Stimulated activated effector memory CD8-positive, alpha-beta T cell treated with anti-CD3 and anti-CD28 coated beads, Interleukin-12 subunit alpha, Interleukin-12 subunit beta, amount 100 ng/mL, for 72 hours (primary cell): Measurements from ENCODE around the gene NFIA.
A peak's percentile ranks its signal among the peaks of the same experiment; 100 is the strongest.
"Not testable (repeated sequence)": the region's sequence is repeated elsewhere in the genome, so short reads cannot be mapped to it uniquely, and the experiment has no call there.

ENCODE experiments used
- ATAC-seq: fragments of 150-1000 bp; cut with Tn5 transposase; 2 replicates; pipeline ENCODE4 v1.10.0; 2021
- DNase-seq, 2 donors: peaks; one replicate each; pipeline ENCODE4 v3.0.0; 2021 to 2022; ENCODE audit warnings: low spot score in 2 of 2
- H3K27ac Mint-ChIP-seq: one replicate; pipeline ENCODE4 v1.8.0; 2022; ENCODE audit warnings: mild to moderate bottlenecking, mixed read lengths
- H3K36me3 Mint-ChIP-seq: one replicate; pipeline ENCODE4 v1.8.0; 2022; ENCODE audit warnings: mild to moderate bottlenecking, mixed read lengths
- H3K4me1 Mint-ChIP-seq: one replicate; pipeline ENCODE4 v1.8.0; 2022; ENCODE audit warnings: mixed read lengths
- H3K4me3 Mint-ChIP-seq: one replicate; pipeline ENCODE4 v1.8.0; 2022; ENCODE audit warnings: mild to moderate bottlenecking, mixed read lengths
- H3K9me3 Mint-ChIP-seq: one replicate; pipeline ENCODE4 v1.8.0; 2022; ENCODE audit warnings: mixed read lengths

Gene NFIA

DNA sequence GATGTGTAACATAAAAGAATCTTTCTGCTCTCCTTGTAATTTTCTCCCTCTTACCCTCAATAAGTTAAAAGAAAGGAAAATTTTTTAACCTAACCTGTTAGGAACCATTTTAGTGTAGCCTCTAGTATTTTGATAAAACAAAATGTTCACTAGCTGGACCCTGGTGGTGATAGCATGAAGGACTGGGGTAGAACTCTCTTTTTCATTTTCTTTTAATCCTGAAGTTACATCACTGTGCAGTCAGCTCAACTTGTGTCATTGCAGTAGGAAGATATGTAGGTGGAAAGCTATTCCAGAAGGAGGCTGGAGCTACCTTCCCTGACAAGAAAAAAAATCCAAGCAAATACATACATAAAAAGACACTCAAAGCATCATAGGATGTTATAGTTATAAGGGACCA lies 39.3 kb downstream of the NFIA start:
- ATAC-seq (no peak), DNase-seq (no peak)
- Mint-ChIP-seq H3K36me3 (no peaks in the 10 kb centered on the region), H3K4me1 (peaks cover 7% of the 10 kb centered on the region), H3K27ac (no peak overlapping the region), H3K4me3 (no peak overlapping the region), H3K9me3 (no peaks in the 10 kb centered on the region)

GRCh38 chr1:61122389-61122788 lies 40.0 kb downstream of the NFIA start:
- no peak for DNase-seq
- Mint-ChIP-seq H3K27ac (no peak overlapping the region), H3K36me3 (no peaks in the 10 kb centered on the region), H3K4me3 (no peak overlapping the region), H3K9me3 (no peaks in the 10 kb centered on the region), H3K4me1 (peaks cover 7% of the 10 kb centered on the region)
- no peak for ATAC-seq

DNA sequence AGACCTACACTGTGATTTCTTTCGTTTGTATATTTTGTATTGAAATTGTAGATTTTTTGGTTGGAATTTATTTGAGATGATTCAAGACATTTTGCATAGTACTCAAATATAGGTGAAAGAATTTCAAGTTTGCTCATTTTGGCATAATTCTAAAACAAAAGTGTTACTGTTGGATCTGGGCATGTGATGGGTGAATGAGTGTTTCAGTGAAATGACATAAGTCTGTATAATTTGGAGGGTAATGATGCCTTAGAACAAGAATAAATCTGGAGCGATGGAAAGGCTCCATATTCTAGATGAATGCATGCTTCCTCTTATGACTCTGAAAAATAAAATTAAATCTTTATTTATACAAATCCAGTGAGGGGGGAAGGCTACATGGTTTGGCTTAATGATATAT lies 41.0 kb downstream of the NFIA start:
- no peak overlapping the region for H3K4me3 Mint-ChIP-seq
- H3K27ac Mint-ChIP-seq: no peak overlapping the region
- H3K4me1 Mint-ChIP-seq: peaks cover 7% of the 10 kb centered on the region
- H3K9me3 Mint-ChIP-seq: no peaks in the 10 kb centered on the region
- ATAC-seq: no peak
- no peak for DNase-seq
- no peaks in the 10 kb centered on the region for H3K36me3 Mint-ChIP-seq

GRCh38 chr1:61124078-61124477 lies 41.7 kb downstream of the NFIA start:
- H3K36me3 Mint-ChIP-seq: no peaks in the 10 kb centered on the region
- H3K4me1 Mint-ChIP-seq: peaks cover 7% of the 10 kb centered on the region
- ATAC-seq (peak; percentile 66), DNase-seq (no peak)
- no peaks in the 10 kb centered on the region for H3K9me3 Mint-ChIP-seq
- no peak overlapping the region for H3K27ac Mint-ChIP-seq
- no peak overlapping the region for H3K4me3 Mint-ChIP-seq

- H3K27ac Mint-ChIP-seq: no peak overlapping the region
- H3K9me3 Mint-ChIP-seq: no peaks in the 10 kb centered on the region
- DNase-seq: no peak
- H3K4me1 Mint-ChIP-seq: peaks cover 7% of the 10 kb centered on the region
- no peaks in the 10 kb centered on the region for H3K36me3 Mint-ChIP-seq
- ATAC-seq: no peak
- H3K4me3 Mint-ChIP-seq: no peak overlapping the region
Measured at GRCh38 chr1:61124696-61125095, 42.3 kb downstream of the NFIA start.

GRCh38 chr1:61125263-61125662 lies 42.9 kb downstream of the NFIA start:
- H3K27ac Mint-ChIP-seq: no peak overlapping the region
- H3K4me1 Mint-ChIP-seq: peaks cover 7% of the 10 kb centered on the region
- H3K36me3 Mint-ChIP-seq: no peaks in the 10 kb centered on the region
- DNase-seq (no peak), ATAC-seq (no peak)
- H3K4me3 Mint-ChIP-seq: no peak overlapping the region
- H3K9me3 Mint-ChIP-seq: no peaks in the 10 kb centered on the region

DNA sequence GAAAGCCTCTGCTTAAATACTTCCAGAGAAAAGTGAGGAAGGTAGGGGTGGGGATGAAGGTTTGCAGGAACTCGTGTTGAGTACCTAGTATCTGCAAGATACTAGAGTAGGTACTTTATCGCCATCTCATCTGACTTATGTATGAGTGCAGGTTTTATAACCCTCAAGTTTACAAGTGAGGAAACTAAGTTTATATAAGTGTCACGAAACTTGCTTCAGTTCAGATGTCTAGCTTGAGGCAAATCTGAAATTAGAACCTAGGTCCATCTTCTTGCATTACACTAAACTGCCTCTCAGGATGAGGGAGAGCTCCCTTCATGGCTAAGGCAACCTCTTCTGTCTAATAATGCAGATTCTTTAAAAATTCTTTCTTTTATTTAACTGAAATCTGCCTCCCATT lies 43.5 kb downstream of the NFIA start:
- ATAC-seq (no peak), DNase-seq (no peak)
- no peaks in the 10 kb centered on the region for H3K9me3 Mint-ChIP-seq
- no peak overlapping the region for H3K27ac Mint-ChIP-seq
- peaks cover 7% of the 10 kb centered on the region for H3K4me1 Mint-ChIP-seq
- no peak overlapping the region for H3K4me3 Mint-ChIP-seq
- H3K36me3 Mint-ChIP-seq: no peaks in the 10 kb centered on the region

- DNase-seq, H3K4me1 Mint-ChIP-seq, H3K4me3 Mint-ChIP-seq, H3K27ac Mint-ChIP-seq, ATAC-seq, H3K36me3 Mint-ChIP-seq, H3K9me3 Mint-ChIP-seq: not testable (repeated sequence)
Measured at GRCh38 chr1:61126843-61127242, 44.5 kb downstream of the NFIA start.

DNA sequence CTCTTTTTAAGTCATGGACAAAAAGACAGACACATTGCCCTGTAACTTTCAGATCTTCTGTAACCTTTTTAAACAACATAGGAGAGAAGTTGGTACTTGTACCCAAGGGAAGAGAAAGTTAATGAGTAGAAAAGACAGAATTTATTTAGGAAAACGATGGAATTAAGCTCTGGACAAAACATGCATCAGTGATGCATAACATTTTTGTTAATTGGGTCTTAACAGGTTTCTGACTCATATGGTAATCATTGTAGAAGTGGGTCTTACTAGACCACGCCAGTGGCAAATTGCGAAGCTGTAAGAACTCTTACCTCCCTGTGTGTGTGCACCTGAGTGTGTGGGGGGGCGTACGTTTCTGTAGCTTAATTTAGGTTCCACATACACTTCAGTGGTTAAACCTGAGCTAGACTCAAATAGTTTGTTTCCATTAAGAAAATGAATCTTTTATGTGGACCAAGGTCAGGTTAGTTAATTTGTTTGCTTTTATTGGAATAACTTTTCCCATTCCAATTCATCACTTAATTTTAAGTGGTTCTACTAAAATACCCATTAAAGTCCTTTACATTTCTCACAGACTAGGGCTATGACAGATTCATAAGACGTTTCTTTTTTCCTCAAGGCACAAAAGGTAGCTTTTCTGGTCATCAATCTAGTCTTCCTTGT lies 48.1 kb downstream of the NFIA start:
- H3K36me3 Mint-ChIP-seq: no peaks in the 10 kb centered on the region
- DNase-seq (no peak), ATAC-seq (no peak)
- H3K27ac Mint-ChIP-seq: no peak overlapping the region
- H3K4me3 Mint-ChIP-seq: no peak overlapping the region
- no peaks in the 10 kb centered on the region for H3K9me3 Mint-ChIP-seq
- H3K4me1 Mint-ChIP-seq: peaks cover 8% of the 10 kb centered on the region

DNA sequence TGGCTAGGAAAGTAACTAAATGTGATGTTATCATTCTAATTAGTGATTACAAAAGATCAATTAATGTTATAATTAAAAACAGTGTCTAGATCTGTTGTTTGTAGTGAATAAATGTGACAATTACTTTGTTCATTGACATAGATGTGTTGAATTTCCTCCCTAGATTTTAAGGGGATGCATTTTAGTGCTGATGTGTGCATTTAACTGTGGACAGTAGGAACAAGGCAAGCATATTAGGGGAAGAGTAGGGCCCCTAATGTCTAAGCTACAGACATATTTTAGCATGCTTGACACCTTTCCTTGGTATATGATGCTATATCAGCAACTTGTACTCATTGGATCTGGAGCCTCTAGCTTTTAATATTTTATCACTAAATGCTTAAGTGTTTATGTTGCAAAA lies 48.9 kb downstream of the NFIA start:
- Mint-ChIP-seq H3K4me3 (no peak overlapping the region), H3K9me3 (no peaks in the 10 kb centered on the region), H3K27ac (no peak overlapping the region), H3K4me1 (peaks cover 8% of the 10 kb centered on the region), H3K36me3 (no peaks in the 10 kb centered on the region)
- no peak for ATAC-seq
- no peak for DNase-seq

- Mint-ChIP-seq H3K4me1 (peaks cover 8% of the 10 kb centered on the region), H3K27ac (no peak overlapping the region), H3K4me3 (no peak overlapping the region), H3K36me3 (no peaks in the 10 kb centered on the region), H3K9me3 (no peaks in the 10 kb centered on the region)
- no peak for DNase-seq
- ATAC-seq: no peak
Measured at GRCh38 chr1:61131716-61132115, 49.4 kb downstream of the NFIA start.

DNA sequence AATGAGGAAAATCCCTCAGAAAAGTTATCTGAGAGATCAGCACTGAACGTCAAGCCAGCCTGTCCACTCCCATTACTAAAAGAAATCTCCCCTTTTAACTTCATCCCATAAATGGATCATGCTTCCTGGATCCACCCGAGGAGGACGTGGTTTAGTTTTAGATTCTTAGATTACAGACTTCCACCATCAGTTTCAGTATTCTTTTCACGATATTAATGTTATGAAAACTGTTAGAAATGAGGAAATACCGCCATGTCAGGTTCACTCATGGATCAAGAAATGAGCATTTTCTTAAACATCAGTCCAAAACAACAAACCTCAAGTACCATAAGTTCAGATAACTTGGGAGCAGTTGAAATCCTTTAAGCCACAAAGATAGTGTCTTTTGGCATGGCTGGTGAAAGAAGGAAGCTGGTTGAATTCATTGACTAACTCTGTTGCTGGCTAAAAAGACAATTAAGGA lies 49.8 kb downstream of the NFIA start:
- H3K4me1 Mint-ChIP-seq: peaks cover 8% of the 10 kb centered on the region
- ATAC-seq (no peak), DNase-seq (no peak)
- H3K9me3 Mint-ChIP-seq: no peaks in the 10 kb centered on the region
- no peak overlapping the region for H3K27ac Mint-ChIP-seq
- no peak overlapping the region for H3K4me3 Mint-ChIP-seq
- no peaks in the 10 kb centered on the region for H3K36me3 Mint-ChIP-seq

- DNase-seq (no peak), ATAC-seq (no peak)
- H3K4me3 Mint-ChIP-seq: no peak overlapping the region
- H3K4me1 Mint-ChIP-seq: peaks cover 8% of the 10 kb centered on the region
- H3K36me3 Mint-ChIP-seq: no peaks in the 10 kb centered on the region
- no peak overlapping the region for H3K27ac Mint-ChIP-seq
- no peaks in the 10 kb centered on the region for H3K9me3 Mint-ChIP-seq
Measured at GRCh38 chr1:61132645-61133334, 50.4 kb downstream of the NFIA start.

- no peaks in the 10 kb centered on the region for H3K36me3 Mint-ChIP-seq
- H3K27ac Mint-ChIP-seq: no peak overlapping the region
- H3K9me3 Mint-ChIP-seq: no peaks in the 10 kb centered on the region
- ATAC-seq (no peak), DNase-seq (no peak)
- H3K4me1 Mint-ChIP-seq: peaks cover 8% of the 10 kb centered on the region
- H3K4me3 Mint-ChIP-seq: no peak overlapping the region
Measured at GRCh38 chr1:61133335-61134019, 51.1 kb downstream of the NFIA start.

GRCh38 chr1:61135291-61135690 lies 52.9 kb downstream of the NFIA start:
- no peak overlapping the region for H3K27ac Mint-ChIP-seq
- DNase-seq: no peak
- H3K4me3 Mint-ChIP-seq: no peak overlapping the region
- H3K9me3 Mint-ChIP-seq: no peaks in the 10 kb centered on the region
- ATAC-seq: no peak
- peaks cover 8% of the 10 kb centered on the region for H3K4me1 Mint-ChIP-seq
- no peaks in the 10 kb centered on the region for H3K36me3 Mint-ChIP-seq

DNA sequence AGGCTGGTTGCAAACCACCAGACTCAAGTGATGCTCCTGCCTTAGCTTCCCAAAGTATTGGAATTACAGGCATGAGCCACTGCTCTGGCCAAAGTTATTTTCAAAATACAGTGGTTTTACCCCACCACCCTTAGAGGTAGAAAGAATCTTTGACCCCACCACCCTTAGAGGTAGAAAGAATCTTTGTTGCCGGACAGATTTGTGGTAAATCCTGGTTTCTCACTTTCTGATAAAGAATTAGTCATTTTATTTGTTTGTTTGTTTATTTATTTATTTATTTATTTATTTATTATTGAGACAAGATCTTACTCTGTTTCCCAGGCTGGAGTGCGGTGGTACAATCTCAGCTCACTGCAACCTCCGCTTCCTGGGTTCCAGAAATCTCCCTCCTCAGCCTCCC lies 55.9 kb downstream of the NFIA start:
- no peak for DNase-seq
- Mint-ChIP-seq H3K27ac (no peak overlapping the region), H3K4me3 (no peak overlapping the region), H3K36me3 (no peaks in the 10 kb centered on the region), H3K4me1 (no peaks in the 10 kb centered on the region), H3K9me3 (no peaks in the 10 kb centered on the region)
- ATAC-seq: no peak
